Activated CD8-positive, alpha-beta memory T cell treated with anti-CD3 and anti-CD28 coated beads, Interleukin-2, amount 50 U/mL, for 48 hours (primary cell): ENCODE measurements around the gene TBX2.

Experiments
- DNase-seq: peaks from one replicate; pipeline ENCODE4 v3.0.0-alpha.2; 2020

TBX2 gene

GRCh38 chr17:61369751-61370150 is 29.9 kb upstream of the TBX2 start:
- no peak for DNase-seq

GRCh38 chr17:61371179-61371578 is 28.5 kb upstream of the TBX2 start:
- DNase-seq, result no peak

GRCh38 chr17:61371606-61372005 is 28.0 kb upstream of the TBX2 start:
- no peak for DNase-seq

- no peak for DNase-seq
These were observed 27.2 kb upstream of the TBX2 start for GRCh38 chr17:61372436-61372835.

DNA sequence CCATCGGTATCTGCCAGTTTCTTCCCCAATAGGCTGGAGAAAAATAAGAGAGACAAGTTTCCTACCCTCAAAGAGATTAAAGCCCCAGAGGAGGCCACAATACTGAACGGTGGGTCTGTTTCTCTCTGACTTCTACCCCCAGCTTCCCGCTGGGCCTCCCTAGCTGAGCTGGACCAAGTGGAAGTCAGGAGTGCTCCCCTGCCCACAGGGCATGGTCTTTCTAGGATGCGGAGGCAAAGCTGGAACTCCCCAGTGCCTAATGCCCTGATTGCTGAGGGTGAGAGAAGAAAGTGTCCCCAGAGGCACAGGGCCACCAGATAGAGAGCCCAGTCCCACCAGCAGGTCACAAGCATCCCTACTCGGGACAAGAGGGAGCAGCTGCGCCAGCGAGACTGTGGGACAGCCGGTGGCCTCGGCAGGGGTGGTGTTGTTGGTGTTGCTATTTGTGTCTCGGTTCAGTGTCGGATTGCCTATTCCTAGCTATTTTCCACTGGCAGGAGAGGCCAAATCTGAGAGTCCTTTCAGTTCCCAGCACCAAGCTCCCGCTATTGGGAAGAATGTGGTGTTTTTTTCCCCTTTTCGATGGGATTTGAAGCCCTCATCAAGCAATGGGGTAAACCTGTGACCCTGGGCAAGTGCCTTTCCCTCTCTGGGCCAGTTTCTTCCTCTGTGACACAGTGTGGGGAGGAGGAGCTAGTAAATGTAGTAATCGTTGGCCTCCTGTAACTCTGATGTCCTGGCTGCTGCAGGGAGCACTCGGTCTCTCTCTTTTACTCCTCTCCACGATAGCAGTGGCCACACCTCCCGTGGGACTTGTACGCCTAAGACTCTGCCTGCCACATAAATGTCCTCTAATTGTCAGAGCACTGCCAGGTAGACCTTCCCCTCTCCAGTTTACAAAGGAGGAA is 22.5 kb upstream of the TBX2 start:
- DNase-seq, result no peak

GRCh38 chr17:61378658-61379456 is 20.8 kb upstream of the TBX2 start:
- no peak for DNase-seq

DNA sequence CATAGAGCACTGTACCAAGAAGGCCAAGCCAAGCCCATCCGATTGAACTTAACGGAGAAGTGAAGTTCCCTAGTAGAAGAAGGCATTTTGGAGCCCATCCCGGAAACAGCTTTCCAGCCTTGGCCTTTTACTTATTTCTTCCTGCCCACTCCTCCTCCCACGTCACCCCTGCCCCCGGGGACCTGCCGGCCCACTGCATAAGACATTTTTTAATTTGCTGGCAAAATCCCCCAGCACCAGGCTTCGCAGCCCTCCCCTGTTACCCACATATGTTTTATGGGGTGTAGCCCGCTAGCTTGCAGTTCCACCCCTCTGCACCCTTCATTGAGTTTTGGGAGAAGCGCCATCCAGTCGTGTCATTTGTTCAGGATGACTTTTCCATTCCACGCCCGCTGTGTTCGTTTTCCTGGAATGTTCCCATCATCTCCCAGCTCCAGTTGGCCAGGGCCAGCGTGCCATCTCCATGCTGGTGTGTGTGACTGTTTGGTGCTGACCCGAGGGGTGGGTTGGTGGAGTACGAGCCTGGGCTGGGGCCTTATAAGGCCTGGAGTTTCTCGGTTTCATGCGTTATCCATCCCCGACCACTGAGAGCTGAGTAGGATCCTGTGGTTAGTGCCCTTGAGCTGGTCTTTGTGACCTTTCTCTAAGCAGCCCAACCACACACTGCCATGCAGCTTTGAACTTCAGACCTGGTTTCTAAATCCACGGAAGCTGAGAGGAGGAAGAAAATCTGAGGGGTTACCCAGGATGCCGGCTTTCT is 20.0 kb upstream of the TBX2 start:
- DNase-seq, result no peak

DNA sequence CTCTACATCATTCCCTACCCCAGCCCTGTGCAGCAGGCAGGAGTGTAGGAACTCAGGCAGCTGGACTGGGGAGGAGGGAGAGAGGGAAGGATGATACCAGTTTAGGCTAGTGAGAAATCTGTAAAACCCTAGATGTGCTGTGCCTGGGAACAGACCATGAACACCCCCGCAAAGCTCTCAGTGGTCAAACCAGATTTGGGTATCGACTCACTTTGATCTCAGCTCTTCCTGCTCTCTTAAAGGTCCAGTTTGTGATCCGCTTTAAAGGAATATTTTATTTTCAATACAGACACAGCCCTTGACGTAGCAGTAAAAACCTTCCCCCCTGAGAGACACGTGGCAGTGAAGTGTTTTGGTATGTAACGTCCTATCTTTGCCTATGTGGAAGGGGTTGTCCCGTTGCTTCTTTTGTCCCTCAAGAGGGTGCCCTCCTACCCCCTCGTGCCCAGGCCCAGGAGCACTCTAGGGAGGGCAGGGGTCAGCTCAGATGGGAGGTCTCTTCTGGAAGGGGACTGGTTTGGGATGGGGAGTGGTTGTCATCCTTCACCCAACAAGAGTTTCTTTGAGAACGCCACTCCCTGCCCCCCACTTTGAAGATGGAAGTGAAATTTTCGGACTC is 19.3 kb upstream of the TBX2 start:
- DNase-seq, result no peak

DNA sequence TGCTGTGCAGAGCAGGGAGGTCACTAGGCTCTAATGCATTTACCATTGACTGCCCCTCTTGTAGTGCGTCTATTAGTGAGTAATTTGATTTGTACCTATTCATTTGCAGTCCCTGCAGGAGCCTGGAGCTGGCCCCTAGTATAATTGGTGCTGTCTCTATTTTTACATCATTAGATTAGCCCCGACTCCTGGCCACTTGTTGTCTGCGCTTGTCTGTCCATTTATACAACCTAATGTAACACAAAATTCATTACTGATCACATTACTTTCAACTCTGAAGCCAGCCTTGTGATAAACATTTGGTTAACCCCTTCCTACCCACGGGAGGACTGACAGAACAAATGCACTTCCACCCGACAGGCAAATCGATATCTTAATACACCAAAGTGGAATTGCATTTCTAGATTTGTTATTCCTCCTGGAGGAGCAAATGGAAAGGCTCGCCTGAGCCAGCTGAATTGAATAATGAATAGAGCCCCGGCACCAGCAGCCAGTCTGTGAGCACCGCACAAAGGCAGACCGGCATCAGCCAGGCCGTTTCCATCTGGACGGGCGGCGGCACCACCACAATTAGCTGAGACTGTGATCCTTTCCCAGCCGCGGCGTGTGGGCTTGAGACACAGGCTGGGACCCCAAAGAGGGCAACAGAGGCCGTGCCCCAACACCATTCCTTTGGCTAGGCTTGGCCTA is 18.7 kb upstream of the TBX2 start:
- no peak for DNase-seq

- no peak for DNase-seq
These were observed 18.1 kb upstream of the TBX2 start for GRCh38 chr17:61381537-61381936.

GRCh38 chr17:61382796-61383688 is 16.6 kb upstream of the TBX2 start:
- DNase-seq, result no peak

DNA sequence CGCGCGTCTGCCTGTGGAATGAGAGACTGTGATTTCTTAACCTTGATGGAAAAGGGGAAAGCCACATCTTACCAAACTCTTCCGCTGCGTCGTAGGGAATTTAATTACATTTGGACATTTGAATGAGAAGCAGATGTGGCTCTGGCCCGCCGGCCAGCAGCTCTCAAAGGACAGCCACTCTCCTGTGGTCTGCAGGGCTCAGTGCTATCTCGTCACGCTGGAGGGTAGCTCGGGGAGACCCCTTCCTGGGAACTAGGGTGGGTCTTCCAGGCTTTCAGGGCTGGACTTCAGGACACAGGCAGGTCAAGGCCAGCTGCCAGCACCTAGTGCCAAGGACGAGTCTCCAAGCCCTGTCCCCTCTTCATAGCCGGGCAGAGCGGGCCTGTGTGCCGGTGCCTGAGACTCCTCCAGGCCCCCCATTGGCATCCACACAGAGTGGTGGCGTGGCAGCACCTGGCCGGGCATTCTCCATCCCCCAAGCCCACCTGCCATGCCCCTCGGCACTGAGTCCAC is 15.9 kb upstream of the TBX2 start:
- no peak for DNase-seq

- no peak for DNase-seq
These were observed 15.3 kb upstream of the TBX2 start for GRCh38 chr17:61384354-61384691.

DNA sequence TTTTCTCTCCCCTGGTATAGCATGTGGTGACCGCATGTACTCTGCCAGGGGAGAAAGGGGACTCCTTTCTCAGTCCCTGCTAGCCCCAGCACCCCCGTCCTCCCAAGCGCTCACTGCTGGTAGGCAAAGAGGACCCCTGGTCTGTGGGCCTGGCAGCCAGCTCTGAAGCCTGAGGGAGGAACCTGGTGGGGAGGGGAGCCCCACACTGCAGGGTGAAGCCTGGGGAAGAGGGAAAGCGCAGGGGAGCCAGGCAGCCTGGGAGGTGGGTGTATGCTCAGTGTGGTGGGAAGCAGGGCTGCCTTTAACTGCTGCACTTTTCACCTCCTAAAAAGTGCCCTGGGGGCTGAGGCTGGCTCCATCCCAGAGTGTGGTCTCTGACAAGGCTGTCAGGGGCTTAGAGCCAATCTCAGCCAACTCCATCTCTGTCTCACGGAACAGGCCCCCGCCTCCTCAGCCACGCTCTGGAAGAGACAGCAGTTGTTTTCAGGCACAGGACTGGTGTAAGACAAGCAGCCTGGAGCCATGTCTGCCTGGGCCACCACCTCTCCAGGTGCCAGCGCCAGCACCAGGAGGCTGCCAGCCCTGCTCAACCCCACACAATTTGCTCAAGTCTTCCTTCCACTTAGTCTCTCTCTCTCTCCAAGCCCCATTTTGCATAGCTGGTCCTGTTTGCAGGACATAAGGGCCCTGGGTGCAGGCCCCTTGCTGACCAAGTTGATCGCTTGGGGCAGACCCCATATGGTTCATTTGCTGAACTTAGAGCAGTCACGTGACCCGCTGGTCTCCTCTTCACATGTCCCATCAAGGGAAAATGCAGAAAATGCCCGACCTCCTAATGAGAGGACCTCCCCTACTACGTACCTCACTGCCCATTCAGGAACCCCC is 14.7 kb upstream of the TBX2 start:
- no peak for DNase-seq

DNA sequence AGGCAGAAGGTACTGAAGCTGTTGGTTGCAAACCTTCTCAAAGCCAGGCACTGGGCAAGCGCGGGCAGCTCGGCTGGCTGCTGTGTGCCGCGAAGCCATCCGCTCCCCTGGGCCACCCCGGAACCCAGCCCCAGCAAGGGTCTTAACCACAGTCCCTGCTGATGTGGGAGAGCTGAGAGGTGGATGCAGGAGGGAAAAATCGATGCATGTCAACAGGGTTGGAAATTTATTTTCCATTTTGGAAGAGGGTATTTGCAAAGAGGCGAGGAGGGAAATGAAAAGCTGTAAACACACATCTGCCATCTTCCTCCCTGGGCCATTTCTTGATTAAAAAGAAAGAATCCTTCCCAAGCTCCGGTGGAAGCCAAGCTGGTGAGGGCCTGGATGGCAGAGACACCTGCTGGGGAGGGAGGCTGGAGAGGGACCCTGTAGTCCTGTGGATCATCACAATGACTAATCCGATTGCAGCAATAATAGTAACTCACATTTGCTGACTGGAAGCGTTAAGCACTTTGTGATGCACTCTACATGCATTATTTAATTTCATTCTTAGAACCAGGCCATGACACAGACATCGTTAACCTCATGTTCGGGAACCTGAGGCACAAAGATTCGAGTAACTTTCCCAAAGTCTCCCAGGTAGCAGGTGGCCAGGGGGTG is 13.9 kb upstream of the TBX2 start:
- DNase-seq, result no peak

- no peak for DNase-seq
These were observed 13.4 kb upstream of the TBX2 start for GRCh38 chr17:61386251-61386650.

DNA sequence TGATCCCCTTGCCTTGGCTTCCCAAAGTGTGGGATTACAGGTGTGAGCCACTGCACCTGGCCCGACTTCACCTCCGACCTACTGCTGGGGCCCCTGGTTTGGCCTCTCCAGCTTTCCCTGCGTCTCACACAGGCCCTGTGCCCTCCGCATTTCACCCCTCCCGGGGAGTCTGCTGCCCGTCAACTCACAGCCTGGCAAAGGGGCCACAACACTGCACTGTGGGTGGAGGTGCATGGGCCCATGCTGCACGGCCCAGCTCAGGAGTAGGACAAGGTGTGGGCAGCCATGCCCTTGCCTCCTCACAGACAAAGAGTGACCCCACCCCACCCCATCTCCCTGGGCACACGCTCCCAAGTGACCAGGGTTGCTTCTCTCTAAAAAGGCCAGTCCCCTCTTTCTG is 12.6 kb upstream of the TBX2 start:
- no peak for DNase-seq

- DNase-seq, result no peak
These were observed 11.9 kb upstream of the TBX2 start for GRCh38 chr17:61387511-61388305.
